Measurements from ENCODE around the gene DLX4. TPM values are rescaled to one million over a fixed set of nuclear protein-coding genes. Genes with fewer than 3 reads are reported as not detected.

DLX4 gene
- total RNA-seq, 1 experiment from 2014 or later: 0.44 TPM

DNA sequence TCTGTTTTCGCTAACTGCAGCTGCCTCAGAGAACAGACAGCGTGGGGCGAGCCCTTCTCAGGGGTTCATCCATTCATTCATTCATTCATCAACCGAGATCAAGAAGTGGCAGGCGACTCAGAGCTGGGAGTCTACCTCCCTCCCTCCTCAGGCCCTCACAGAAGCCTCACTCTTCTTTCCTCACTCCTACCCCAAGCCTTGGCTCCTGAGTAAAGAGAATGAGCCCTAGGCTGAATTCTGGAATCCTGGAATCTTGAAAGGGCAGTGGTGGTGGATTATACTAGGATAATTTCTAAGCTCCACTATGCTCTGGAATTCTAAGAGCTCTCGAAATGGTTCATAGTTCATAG lies 28.3 kb downstream of the DLX4 start:
- ChIA-PET POLR2A (ENCODE audit: unreplicated experiment) (interaction anchor here (0.6 kb wide), 1 partner anchor 58 kb away, joined by 14 read pairs; no protein-coding TSS in a partner anchor), CTCF (interaction anchor here (0.5 to 4.1 kb wide), 12 partner anchors 9 to 440 kb away, joined by 3 to 45 read pairs (median 5); partner anchors contain the start of gene ITGA3)
- peak overlapping the region; percentile 99 for H3K4me2 ChIP-seq (ENCODE audit: low read length)
- H3K79me2 ChIP-seq (ENCODE audit: low read length): no peaks in the 10 kb centered on the region
- H4K20me1 ChIP-seq (ENCODE audit: low read length): no peaks in the 10 kb centered on the region
- no peaks in the 10 kb centered on the region for H3K9me2 ChIP-seq (replicated peaks; ENCODE audit: low read length)
- no peak for ATAC-seq
- no peak overlapping the region for H3K9ac ChIP-seq (ENCODE audit: low read length)
- no peaks in the 10 kb centered on the region for H3F3A ChIP-seq (ENCODE audit: low read length, unreplicated experiment)
- no peak overlapping the region for H3K27ac ChIP-seq (ENCODE audit: low read length)
- H3K36me3 ChIP-seq (ENCODE audit: low read depth, low read length): no peaks in the 10 kb centered on the region
- peaks cover 32% of the 10 kb centered on the region for H3K4me1 ChIP-seq (ENCODE audit: insufficient read depth, low read length)
- intact Hi-C loops (cut with micrococcal nuclease): loop anchor here (1.0 to 5.0 kb wide), 3 partner anchors 98 to 430 kb away; partner anchors contain the start of gene SLC35B1
- H3K27me3 ChIP-seq (ENCODE audit: low read length): peaks cover 32% of the 10 kb centered on the region
- DNase-seq: no peak
- H2AFZ ChIP-seq (ENCODE audit: low read length): peak overlapping the region; percentile 97
- no peaks in the 10 kb centered on the region for H3K9me3 ChIP-seq (ENCODE audit: low read length)
- no TSS peak for BruUV-seq (replicated peaks)
- TF ChIP-seq EZH2 (IDR thresholded peaks at IDR 0.05; ENCODE audit: low read length, unreplicated experiment): no peak
- TF ChIP-seq, protein P1, sequence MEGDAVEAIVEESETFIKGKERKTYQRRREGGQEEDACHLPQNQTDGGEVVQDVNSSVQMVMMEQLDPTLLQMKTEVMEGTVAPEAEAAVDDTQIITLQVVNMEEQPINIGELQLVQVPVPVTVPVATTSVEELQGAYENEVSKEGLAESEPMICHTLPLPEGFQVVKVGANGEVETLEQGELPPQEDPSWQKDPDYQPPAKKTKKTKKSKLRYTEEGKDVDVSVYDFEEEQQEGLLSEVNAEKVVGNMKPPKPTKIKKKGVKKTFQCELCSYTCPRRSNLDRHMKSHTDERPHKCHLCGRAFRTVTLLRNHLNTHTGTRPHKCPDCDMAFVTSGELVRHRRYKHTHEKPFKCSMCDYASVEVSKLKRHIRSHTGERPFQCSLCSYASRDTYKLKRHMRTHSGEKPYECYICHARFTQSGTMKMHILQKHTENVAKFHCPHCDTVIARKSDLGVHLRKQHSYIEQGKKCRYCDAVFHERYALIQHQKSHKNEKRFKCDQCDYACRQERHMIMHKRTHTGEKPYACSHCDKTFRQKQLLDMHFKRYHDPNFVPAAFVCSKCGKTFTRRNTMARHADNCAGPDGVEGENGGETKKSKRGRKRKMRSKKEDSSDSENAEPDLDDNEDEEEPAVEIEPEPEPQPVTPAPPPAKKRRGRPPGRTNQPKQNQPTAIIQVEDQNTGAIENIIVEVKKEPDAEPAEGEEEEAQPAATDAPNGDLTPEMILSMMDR (conservative IDR thresholded peaks at IDR 0.05; ENCODE audit: low read depth, low read length): no peak
- no peak for TF ChIP-seq EZH2phosphoT487 (IDR thresholded peaks at IDR 0.05; ENCODE audit: borderline replicate concordance, low read length)
- peak overlapping the region; percentile 77 for H3K4me3 ChIP-seq (ENCODE audit: low read length)

DNA sequence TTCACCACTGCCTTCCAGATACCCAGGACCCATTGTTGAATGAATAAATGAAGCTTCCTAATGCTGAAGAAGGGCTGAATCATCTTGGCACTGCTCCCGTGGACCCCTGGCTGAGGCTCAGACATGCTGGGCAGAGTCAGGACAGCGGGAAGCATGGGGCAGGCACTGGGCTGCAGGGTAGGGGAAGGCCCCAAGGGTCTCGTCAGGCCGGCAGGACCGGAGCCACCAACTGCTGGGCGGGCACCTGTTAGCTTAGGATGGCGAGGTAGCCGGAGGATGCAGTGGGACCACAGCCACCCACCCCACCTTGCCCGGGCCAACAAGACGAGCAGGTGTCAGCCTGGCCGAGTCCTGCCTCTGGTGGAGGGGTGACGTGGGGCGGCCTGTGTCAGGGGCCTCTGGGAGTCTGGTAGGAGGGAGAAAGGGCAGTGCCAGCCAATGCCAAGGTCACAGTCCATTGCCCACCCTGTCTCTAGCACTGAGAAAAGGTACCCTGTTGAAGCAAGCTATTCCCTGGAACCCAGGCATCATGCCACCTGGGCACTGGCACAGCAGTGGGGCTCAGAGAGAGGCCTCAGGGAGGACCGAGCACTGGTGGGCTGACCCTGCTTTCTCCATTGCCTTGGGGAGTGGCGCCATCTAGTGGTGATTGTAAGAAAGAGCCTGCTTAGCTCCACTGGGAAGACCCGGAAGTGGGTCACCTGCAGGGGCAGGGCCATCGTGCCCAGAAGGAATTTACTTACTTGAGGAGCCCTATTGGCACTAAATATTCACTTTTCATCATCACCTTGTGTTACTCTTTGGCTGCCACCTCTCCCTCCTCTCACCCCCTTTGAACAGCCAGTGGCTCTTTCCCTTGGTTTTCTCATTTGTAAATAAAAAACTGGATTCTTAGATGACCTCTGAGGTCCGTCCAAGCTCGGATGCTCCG lies 29.0 kb downstream of the DLX4 start:
- BruUV-seq (replicated peaks): no TSS peak
- H3K4me2 ChIP-seq (ENCODE audit: low read length): peak overlapping the region; percentile 65
- H3K27me3 ChIP-seq (ENCODE audit: low read length): peaks cover 34% of the 10 kb centered on the region

More for the DNA sequence above, 29.0 kb downstream of the DLX4 start:
- Histone ChIP-seq H3K36me3 (ENCODE audit: low read depth, low read length) (no peaks in the 10 kb centered on the region), H3K9me2 (replicated peaks; ENCODE audit: low read length) (no peaks in the 10 kb centered on the region), H3K79me2 (ENCODE audit: low read length) (no peaks in the 10 kb centered on the region), H3K4me1 (ENCODE audit: insufficient read depth, low read length) (peaks cover 32% of the 10 kb centered on the region), H3K4me3 (ENCODE audit: low read length) (peak overlapping the region; percentile 26; the same call in 1 of the 2 replicates), H2AFZ (ENCODE audit: low read length) (peak overlapping the region; percentile 85), H3K9me3 (ENCODE audit: low read length) (no peaks in the 10 kb centered on the region), H4K20me1 (ENCODE audit: low read length) (no peaks in the 10 kb centered on the region), H3K9ac (ENCODE audit: low read length) (no peak overlapping the region), H3F3A (ENCODE audit: low read length, unreplicated experiment) (no peaks in the 10 kb centered on the region), H3K27ac (ENCODE audit: low read length) (no peak overlapping the region)
- intact Hi-C loops (cut with micrococcal nuclease): loop anchor here (1.0 to 5.0 kb wide), 4 partner anchors 99 to 431 kb away; partner anchors contain the start of gene SLC35B1
- ATAC-seq: peak; percentile 71
- TF ChIP-seq EZH2phosphoT487 (IDR thresholded peaks at IDR 0.05; ENCODE audit: borderline replicate concordance, low read length): no peak
- TF ChIP-seq, protein P1 (conservative IDR thresholded peaks at IDR 0.05; ENCODE audit: low read depth, low read length): peak; percentile 99
- ChIA-PET CTCF (interaction anchor here (0.5 to 4.1 kb wide), 16 partner anchors 10 to 441 kb away, joined by 3 to 45 read pairs (median 5); partner anchors contain the start of gene ITGA3), POLR2A (ENCODE audit: unreplicated experiment) (interaction anchor here (0.6 kb wide), 2 partner anchors 195 to 692 kb away, joined by 5 to 6 read pairs; no protein-coding TSS in a partner anchor)
- peak; percentile 97 for DNase-seq
